ENCODE data around the gene TRIB2.

The TRIB2 gene

GRCh38 chr2:12742891-12743290 is 26.2 kb downstream of the TRIB2 start:
- DNase-seq (ENCODE audit: low spot score) = no peak

GRCh38 chr2:12750166-12750905 is 33.6 kb downstream of the TRIB2 start:
- no peak for DNase-seq (ENCODE audit: low spot score)

- DNase-seq (ENCODE audit: low spot score) = no peak
Observed at GRCh38 chr2:12754643-12755042, 37.9 kb downstream of the TRIB2 start.

GRCh38 chr2:12755384-12755783 is 38.6 kb downstream of the TRIB2 start:
- no peak for DNase-seq (ENCODE audit: low spot score)

- no peak for DNase-seq (ENCODE audit: low spot score)
Observed at GRCh38 chr2:12759248-12759647, 42.5 kb downstream of the TRIB2 start.

GRCh38 chr2:12761104-12761503 is 44.4 kb downstream of the TRIB2 start:
- DNase-seq (ENCODE audit: low spot score) = no peak

- DNase-seq (ENCODE audit: low spot score) = no peak
Observed at GRCh38 chr2:12762337-12762736, 45.6 kb downstream of the TRIB2 start.

- DNase-seq (ENCODE audit: low spot score) = no peak
Observed at GRCh38 chr2:12762976-12763375, 46.2 kb downstream of the TRIB2 start.

- DNase-seq (ENCODE audit: low spot score) = no peak
Observed at GRCh38 chr2:12763486-12763885, 46.8 kb downstream of the TRIB2 start.

GRCh38 chr2:12764075-12764730 is 47.5 kb downstream of the TRIB2 start:
- no peak for DNase-seq (ENCODE audit: low spot score)

GRCh38 chr2:12764849-12765605 is 48.3 kb downstream of the TRIB2 start:
- no peak for DNase-seq (ENCODE audit: low spot score)

GRCh38 chr2:12766421-12766879 is 49.7 kb downstream of the TRIB2 start:
- DNase-seq (ENCODE audit: low spot score) = no peak

- DNase-seq (ENCODE audit: low spot score) = no peak
Observed at GRCh38 chr2:12767541-12767940, 50.8 kb downstream of the TRIB2 start.

- DNase-seq (ENCODE audit: low spot score) = no peak
Observed at GRCh38 chr2:12767996-12768624, 51.4 kb downstream of the TRIB2 start.

- no peak for DNase-seq (ENCODE audit: low spot score)
Observed at GRCh38 chr2:12769492-12770105, 52.9 kb downstream of the TRIB2 start.

- no peak for DNase-seq (ENCODE audit: low spot score)
Observed at GRCh38 chr2:12770300-12770968, 53.7 kb downstream of the TRIB2 start.

GRCh38 chr2:12771154-12771553 is 54.4 kb downstream of the TRIB2 start:
- no peak for DNase-seq (ENCODE audit: low spot score)

GRCh38 chr2:12773586-12774394 is 57.1 kb downstream of the TRIB2 start:
- DNase-seq (ENCODE audit: low spot score) = no peak

- no peak for DNase-seq (ENCODE audit: low spot score)
Observed at GRCh38 chr2:12774395-12774727, 57.6 kb downstream of the TRIB2 start.

- no peak for DNase-seq (ENCODE audit: low spot score)
Observed at GRCh38 chr2:12776521-12776961, 59.8 kb downstream of the TRIB2 start.

GRCh38 chr2:12778369-12778768 is 61.6 kb downstream of the TRIB2 start:
- DNase-seq (ENCODE audit: low spot score) = no peak

Data from D341Med (cell line).